Hepatocyte (in vitro differentiated cells): ENCODE measurements around the gene PTPRT. TPM values are rescaled to one million over a fixed set of nuclear protein-coding genes. Genes with fewer than 3 reads are reported as not detected.
A peak's percentile ranks its signal among the peaks of the same experiment; 100 is the strongest.

Experiments used
- DNase-seq: peaks from one replicate; pipeline ENCODE4 v3.0.0-alpha.2; 2016; ENCODE audit warnings: low spot score
- H2AFZ ChIP-seq: fragments of 200-600 bp; sonication (generic); 2 replicates; pipeline ENCODE4 v1.6.0; 2016; ENCODE audit warnings: antibody characterized with exemption, mild to moderate bottlenecking
- H3K27ac ChIP-seq: fragments of 200-600 bp; sonication (generic); 2 replicates; pipeline ENCODE4 v1.5.1; 2016; ENCODE audit warnings: mild to moderate bottlenecking
- H3K27me3 ChIP-seq: fragments of 200-600 bp; sonication (generic); 2 replicates; pipeline ENCODE4 v1.6.1; 2016
- H3K36me3 ChIP-seq: fragments of 200-600 bp; sonication (generic); replicated peaks from 2 replicates; pipeline ENCODE4 v1.5.1; 2016; ENCODE audit warnings: low read depth; ENCODE audit not compliant: insufficient read depth
- H3K4me1 ChIP-seq: fragments of 200-600 bp; sonication (generic); 2 replicates; pipeline ENCODE4 v1.5.1; 2016; ENCODE audit warnings: mild to moderate bottlenecking, moderate library complexity; ENCODE audit not compliant: insufficient read depth
- H3K4me2 ChIP-seq: fragments of 200-600 bp; sonication (generic); 2 replicates; pipeline ENCODE4 v1.6.0; 2016
- H3K4me3 ChIP-seq: fragments of 200-600 bp; sonication (generic); 2 replicates; pipeline ENCODE4 v1.5.1; 2016; ENCODE audit warnings: mild to moderate bottlenecking
- H3K79me2 ChIP-seq: fragments of 200-600 bp; sonication (generic); 2 replicates; pipeline ENCODE4 v1.6.0; 2017; ENCODE audit warnings: mild to moderate bottlenecking
- H3K9me2 ChIP-seq: fragments of 200-600 bp; sonication (generic); replicated peaks from 2 replicates; pipeline ENCODE4 v1.6.0; 2017; ENCODE audit warnings: mild to moderate bottlenecking; ENCODE audit not compliant: insufficient read depth
- H3K9me3 ChIP-seq: fragments of 200-600 bp; sonication (generic); 2 replicates; pipeline ENCODE4 v1.5.1; 2016; ENCODE audit warnings: low read depth, mild to moderate bottlenecking
- H4K20me1 ChIP-seq: fragments of 200-600 bp; sonication (generic); 2 replicates; pipeline ENCODE4 v1.6.0; 2016; ENCODE audit warnings: mild to moderate bottlenecking; ENCODE audit not compliant: insufficient read depth, poor library complexity, severe bottlenecking
- CTCF ChIP-seq: fragments of 200-600 bp; sonication (generic); IDR thresholded peaks from 2 replicates; pipeline ENCODE4 v1.5.1; 2016; ENCODE audit warnings: antibody characterized with exemption, mild to moderate bottlenecking; ENCODE audit not compliant: poor library complexity
- EZH2 ChIP-seq: fragments of 200-600 bp; sonication (generic); IDR thresholded peaks from 2 replicates; pipeline ENCODE4 v1.6.1; 2016; ENCODE audit warnings: antibody characterized with exemption, mild to moderate bottlenecking, borderline replicate concordance
- EZH2phosphoT487 ChIP-seq: fragments of 200-600 bp; sonication (generic); IDR thresholded peaks from one replicate; pipeline ENCODE4 v1.6.1; 2018; ENCODE audit warnings: antibody characterized with exemption, mild to moderate bottlenecking, low read depth, moderate library complexity; ENCODE audit not compliant: unreplicated experiment, severe bottlenecking
- WGBS: methylation state at CpG from one replicate; pipeline ENCODE4 v1.1.6; 2016; ENCODE audit warnings: low lambda C conversion rate; ENCODE audit errors: missing lambda C conversion rate; 5-methylcytosine and 5-hydroxymethylcytosine counted together
- polyA plus RNA-seq: library from polyadenylated mRNA; unstranded; fragments of >200 nt; fragmentation: Nextera tagmentation; extraction: Ambion mirVana; gene quantifications from 2 replicates; pipeline ENCODE4 v1.2.1, GENCODE V29; 2016
- total RNA-seq: library from RNA; depleted of rRNA; stranded (reverse); fragments of >200 nt; gene quantifications from 2 replicates; pipeline ENCODE4 v1.2.3, GENCODE V29; 2014

The PTPRT gene
- total and polyA plus RNA-seq, 2 experiments from 2014 or later: 0.47 to 0.83 TPM

- Histone ChIP-seq H3K4me1 (peaks cover 2% of the 10 kb centered on the region), H3K9me2 (no peaks in the 10 kb centered on the region)
- WGBS: 50% methylated on average over 2 of the region's 2 CpGs
Measured at GRCh38 chr20:42492290-42492689, 697.4 kb downstream of the PTPRT start.

GRCh38 chr20:42485556-42485955 lies 704.1 kb downstream of the PTPRT start:
- H3K4me2 ChIP-seq: no peak overlapping the region

More at GRCh38 chr20:42492290-42492689, 697.4 kb downstream of the PTPRT start:
- no peak overlapping the region for H3K4me3 ChIP-seq
- H3K9me3 ChIP-seq: no peaks in the 10 kb centered on the region
- H3K27me3 ChIP-seq: peaks cover 2% of the 10 kb centered on the region
- H3K27ac ChIP-seq: no peak overlapping the region
- H4K20me1 ChIP-seq: no peaks in the 10 kb centered on the region
- no peak for TF ChIP-seq EZH2phosphoT487
- H3K4me2 ChIP-seq: no peak overlapping the region
- H3K79me2 ChIP-seq: no peaks in the 10 kb centered on the region
- no peak overlapping the region for H2AFZ ChIP-seq
- H3K36me3 ChIP-seq: no peaks in the 10 kb centered on the region
- DNase-seq: no peak

GRCh38 chr20:42484790-42485375 lies 704.8 kb downstream of the PTPRT start:
- no peak overlapping the region for H3K4me3 ChIP-seq
- H3K4me1 ChIP-seq: no peaks in the 10 kb centered on the region
- H3K27ac ChIP-seq: peak overlapping the region; percentile 27
- TF ChIP-seq EZH2 (no peak), EZH2phosphoT487 (no peak), CTCF (no peak)
- no peaks in the 10 kb centered on the region for H3K36me3 ChIP-seq
- no peaks in the 10 kb centered on the region for H3K9me3 ChIP-seq
- no peaks in the 10 kb centered on the region for H4K20me1 ChIP-seq
- no peaks in the 10 kb centered on the region for H3K9me2 ChIP-seq
- WGBS: 82% methylated on average over 5 of the region's 5 CpGs
- no peaks in the 10 kb centered on the region for H3K79me2 ChIP-seq
- H2AFZ ChIP-seq: no peak overlapping the region
- no peak for DNase-seq
- no peaks in the 10 kb centered on the region for H3K27me3 ChIP-seq
- H3K4me2 ChIP-seq: no peak overlapping the region

More at GRCh38 chr20:42485556-42485955, 704.1 kb downstream of the PTPRT start:
- WGBS: 86% methylated on average over 2 of the region's 2 CpGs
- no peak overlapping the region for H2AFZ ChIP-seq
- H3K9me3 ChIP-seq: no peaks in the 10 kb centered on the region
- no peaks in the 10 kb centered on the region for H3K27me3 ChIP-seq
- H3K27ac ChIP-seq: no peak overlapping the region
- H4K20me1 ChIP-seq: no peaks in the 10 kb centered on the region
- H3K9me2 ChIP-seq: no peaks in the 10 kb centered on the region
- TF ChIP-seq EZH2phosphoT487: no peak
- TF ChIP-seq EZH2: no peak
- TF ChIP-seq CTCF: no peak
- H3K4me3 ChIP-seq: no peak overlapping the region
- no peaks in the 10 kb centered on the region for H3K4me1 ChIP-seq
- H3K79me2 ChIP-seq: no peaks in the 10 kb centered on the region
- H3K36me3 ChIP-seq: no peaks in the 10 kb centered on the region
- no peak for DNase-seq

- Histone ChIP-seq H3K27me3 (no peaks in the 10 kb centered on the region), H3K79me2 (no peaks in the 10 kb centered on the region), H4K20me1 (no peaks in the 10 kb centered on the region), H3K9me2 (no peaks in the 10 kb centered on the region), H3K4me1 (no peaks in the 10 kb centered on the region), H2AFZ (no peak overlapping the region), H3K4me2 (no peak overlapping the region), H3K36me3 (no peaks in the 10 kb centered on the region), H3K9me3 (no peaks in the 10 kb centered on the region), H3K4me3 (no peak overlapping the region), H3K27ac (no peak overlapping the region)
- WGBS: 78% methylated on average over 3 of the region's 3 CpGs
- DNase-seq: peak; percentile 10
- TF ChIP-seq EZH2 (no peak), EZH2phosphoT487 (no peak), CTCF (no peak)
Measured at GRCh38 chr20:42484335-42484734, 705.4 kb downstream of the PTPRT start.
